HG03175 (cell line): ENCODE data around the gene WNT11.

Experiments used
- ATAC-seq: cut with Tn5 transposase; IDR thresholded peaks from one replicate; pipeline ENCODE4 v1.9.1; 2021; ENCODE audit warnings: mild to moderate bottlenecking, moderate library complexity; ENCODE audit not compliant: unreplicated experiment

The WNT11 gene

DNA sequence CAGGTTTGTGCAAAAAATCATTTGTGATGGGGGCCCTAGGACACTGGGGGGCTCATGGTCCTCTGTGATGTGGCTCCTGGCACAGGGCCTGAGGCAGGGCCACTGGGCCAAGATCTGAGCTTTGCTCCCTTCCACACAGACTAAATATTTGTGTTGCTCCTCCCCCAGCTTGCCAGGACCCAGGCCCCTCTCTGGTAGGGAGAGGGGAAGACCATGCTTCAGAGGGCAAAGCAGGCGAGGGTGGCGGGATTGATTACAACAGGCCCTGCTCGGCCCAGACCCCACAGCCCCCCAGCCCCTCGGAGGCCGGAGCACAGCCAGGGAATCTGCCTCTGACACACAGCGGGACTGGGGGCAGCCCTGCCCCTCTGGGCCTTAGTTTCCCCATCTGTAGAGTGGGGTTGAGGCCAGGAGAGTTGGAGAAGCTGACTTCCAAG, 29.0 kb downstream of the WNT11 start:
- no peak for ATAC-seq

DNA sequence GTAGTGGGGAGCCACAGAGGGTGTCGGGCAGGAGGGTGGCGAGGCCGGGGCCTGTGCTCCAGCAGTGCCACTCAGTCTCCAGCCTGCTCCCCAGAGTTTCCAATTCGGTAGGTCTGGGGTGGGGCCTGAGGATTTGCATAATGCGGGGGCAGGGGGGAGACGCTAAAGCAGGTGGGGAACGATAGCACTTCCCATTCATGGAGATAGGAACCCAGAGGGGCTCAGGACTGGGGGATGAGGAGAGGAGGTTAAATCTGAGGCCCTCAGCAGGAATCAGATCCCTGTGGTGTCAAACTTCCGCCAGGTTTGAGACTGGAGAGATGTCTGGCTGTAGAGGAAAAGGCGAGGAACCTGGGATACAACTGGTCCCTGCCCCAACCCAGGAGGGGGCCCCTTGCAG, 29.8 kb downstream of the WNT11 start:
- ATAC-seq = no peak

DNA sequence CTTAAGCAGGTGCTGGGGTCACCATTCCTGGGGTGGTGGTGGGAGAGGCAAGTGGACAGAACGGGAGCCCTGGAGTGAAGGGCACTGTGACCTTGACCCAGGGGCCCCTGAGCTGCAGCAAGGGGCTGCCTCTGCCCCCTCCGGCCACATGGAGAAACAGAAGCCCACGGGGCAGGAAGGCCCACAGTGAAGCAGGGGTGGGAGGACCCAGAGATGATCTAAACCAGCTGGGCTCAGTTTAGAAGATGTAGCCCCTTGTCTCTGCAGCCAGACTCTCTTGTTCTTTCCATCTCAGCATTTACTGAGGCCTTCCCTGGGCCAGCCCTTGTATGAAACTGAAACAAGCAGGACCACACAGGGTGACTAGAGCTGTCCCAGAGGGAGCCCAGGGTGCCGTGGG, 30.5 kb downstream of the WNT11 start:
- ATAC-seq = no peak

DNA sequence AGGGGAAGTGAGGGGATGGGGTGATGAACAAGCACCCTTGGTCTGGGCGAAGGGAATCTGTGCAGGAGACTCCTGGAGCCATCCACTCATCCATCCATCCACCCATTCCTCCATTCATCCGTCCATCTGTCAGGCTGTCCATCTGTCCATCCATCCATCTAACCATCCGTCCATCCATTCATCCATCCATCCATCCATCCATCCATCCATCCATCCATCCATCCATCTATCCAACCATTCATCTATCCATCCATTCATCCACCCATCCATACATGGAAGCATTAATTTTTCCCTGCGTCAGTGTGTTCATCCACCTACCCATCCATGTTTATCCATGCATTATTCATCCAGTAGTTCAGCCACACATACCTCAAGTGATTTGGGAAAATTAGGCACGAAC, 32.0 kb downstream of the WNT11 start:
- ATAC-seq = no peak

DNA sequence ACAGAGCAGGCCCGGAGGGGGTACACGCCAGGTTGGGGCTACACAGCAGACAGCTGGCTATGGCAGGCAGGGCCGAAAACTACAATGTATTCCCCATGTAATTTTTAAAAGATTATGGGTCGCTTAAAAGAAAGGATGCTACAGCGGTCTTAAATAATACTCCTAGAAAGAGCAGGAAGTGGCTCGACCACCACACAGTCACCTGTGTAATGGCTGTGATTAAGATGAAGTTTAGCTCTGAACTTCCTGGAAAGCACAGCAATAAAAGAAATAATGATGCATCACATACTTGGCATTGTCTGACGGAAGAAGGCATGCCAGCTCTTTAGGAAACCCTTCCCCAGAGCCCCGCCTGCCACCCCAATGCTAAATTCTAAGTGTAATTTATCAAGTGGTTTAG, 32.6 kb downstream of the WNT11 start:
- no peak for ATAC-seq

DNA sequence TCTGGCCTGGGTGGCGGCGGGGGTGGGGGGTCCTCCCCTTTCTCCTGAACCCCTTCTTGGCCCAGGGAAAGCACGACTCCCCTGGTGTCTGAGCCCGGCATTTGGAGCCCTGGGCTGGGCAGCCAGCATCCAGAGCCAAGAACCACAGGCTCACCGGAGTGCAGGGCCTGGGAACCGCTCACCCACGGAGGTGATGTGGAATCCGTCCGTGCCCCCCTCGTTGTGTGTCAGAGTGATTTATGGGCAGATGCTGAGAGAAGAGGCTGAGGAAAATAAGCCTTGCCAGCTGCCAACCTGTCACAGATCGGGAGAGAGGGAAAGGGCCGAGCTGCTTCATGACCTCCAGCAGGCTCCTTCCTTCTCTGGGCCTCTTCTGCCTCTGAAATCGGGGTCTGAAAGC, 33.7 kb downstream of the WNT11 start:
- no peak for ATAC-seq

DNA sequence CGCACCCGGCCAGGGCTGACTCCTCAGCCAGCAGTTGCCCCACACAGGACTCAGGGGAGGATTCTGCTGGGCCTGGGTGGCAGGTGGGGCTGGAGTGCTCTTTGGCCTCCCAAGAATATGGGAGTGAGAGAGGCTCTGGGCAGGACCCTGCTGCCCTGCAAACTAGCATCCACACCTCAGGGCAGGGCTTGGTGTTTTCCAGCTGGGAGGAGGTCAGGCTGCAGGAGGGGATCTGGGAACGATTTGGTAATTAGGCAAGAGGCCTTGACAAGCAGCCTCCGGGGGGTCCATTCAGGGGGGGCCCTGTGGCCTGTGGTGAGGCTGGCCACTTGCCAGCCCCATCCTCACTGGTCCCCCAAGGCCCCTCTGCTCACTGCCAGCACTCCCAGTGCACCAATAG, 35.8 kb downstream of the WNT11 start:
- ATAC-seq = no peak

DNA sequence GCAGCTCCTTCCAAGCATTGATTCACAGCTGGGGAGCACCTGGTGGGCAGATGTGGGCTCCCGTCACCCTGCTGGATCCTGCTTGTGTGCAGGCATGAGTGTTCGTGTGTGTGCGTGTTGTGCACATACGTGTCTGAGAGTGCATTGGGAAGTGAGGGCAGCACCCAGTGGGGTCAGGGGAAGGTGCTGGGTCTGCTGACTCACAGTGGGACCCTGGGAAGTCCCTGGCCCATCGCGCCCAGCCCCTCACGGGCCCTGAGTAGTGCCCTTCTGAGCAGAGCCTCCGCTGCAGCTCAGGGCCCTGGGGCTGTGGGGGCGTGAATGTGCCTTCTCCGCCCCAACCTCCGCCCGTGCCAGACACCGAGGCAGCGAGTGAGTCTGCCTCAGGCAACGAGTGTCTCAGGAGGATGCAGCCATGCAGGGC, 36.8 kb downstream of the WNT11 start:
- no peak for ATAC-seq

DNA sequence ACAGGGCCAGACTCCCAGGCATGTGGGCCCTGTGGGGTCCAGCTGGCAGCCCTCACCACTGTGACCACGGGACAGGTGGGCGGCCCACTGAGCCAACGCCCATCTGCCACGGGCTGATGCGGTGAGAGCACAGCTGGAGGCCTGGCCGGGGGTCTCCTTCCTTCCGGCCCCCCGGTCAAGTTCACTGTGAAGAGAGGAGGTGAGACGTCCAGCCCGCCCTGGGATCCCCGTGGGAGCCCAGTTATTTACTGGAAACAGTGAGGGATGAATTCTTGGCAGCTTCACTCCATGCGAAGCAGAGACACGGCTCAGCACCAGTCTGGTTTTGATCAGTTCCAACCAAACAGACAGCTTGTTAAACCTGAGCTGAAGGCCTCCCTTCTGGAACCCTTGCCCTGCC, 38.7 kb downstream of the WNT11 start:
- ATAC-seq = no peak

DNA sequence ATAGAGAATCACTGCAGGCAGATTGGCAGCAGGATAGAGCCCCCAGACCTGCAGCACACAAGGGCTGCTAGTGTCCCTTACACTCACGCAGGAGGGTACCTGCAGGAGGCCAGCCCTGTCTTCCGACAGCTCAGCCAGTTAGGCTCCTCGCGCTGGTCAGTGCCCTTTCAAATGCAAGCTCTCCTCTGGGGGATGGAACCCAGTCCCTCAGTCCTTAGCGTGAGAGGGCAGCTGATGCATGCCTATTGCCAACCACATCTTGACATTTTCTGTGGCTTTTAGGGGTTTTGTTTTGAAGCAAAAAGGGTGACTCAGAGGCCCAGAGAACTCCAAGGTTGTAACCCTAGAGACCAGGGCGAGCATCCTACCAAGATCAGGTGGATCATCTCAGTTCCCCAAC, 40.0 kb downstream of the WNT11 start:
- ATAC-seq = peak; percentile 72

DNA sequence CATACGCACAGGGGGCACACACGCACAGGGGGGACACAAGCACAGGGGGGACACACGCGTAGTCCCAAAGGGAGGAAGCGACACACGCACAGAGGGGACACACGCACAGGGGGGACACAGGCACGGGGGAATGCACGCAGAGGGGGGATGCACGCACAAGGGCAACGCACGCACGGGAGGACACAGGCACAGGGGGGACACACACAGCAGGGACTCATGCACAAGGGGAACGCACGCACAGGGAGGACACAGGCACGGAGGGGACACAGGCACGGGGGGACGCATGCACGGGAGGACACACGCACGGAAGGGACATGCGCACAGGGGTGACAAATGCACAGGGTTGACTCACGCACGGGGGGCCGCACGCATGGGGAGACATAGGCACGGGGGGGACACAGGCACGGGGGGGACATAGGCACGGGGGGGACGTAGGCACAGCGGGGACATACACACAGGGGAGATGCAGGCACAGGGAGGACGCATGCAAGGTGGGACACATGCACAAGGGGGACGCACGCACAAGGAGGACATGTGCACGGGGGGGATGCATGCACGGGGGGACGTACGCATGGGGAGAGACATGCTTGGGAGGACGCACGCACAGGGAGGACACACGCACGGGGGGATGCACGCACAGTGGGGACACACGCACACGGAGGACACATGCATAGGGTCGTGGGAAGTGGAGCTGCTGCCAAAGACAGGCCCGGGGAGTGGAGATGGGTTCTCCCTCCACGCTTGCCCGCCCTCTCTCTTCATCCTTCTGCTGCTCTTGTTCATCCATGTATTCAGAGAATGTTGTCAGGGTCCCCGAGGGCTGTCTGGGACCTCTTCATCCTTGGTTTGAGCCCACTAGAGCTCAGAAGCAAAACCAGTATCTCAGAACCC, 41.2 kb downstream of the WNT11 start:
- ATAC-seq = no peak

DNA sequence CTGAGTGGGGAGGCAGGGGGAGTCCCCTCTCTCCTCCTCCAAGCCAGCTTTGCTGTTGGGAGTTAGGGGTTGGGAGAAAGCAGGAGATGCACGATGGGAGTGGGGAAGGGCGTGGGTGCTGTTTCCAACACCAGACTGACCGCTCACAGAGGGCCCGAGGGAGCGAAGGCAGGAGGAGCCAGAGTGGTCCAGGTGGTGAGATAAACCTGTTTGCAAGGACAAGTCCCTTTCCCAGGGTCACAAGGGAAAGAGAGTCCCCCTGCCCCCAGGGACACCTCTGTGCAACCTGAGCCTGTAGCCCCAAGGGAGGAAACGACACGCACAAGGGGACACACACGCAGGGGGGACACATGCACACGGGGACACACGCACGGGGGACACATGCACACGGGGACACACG, 42.2 kb downstream of the WNT11 start:
- ATAC-seq = no peak

DNA sequence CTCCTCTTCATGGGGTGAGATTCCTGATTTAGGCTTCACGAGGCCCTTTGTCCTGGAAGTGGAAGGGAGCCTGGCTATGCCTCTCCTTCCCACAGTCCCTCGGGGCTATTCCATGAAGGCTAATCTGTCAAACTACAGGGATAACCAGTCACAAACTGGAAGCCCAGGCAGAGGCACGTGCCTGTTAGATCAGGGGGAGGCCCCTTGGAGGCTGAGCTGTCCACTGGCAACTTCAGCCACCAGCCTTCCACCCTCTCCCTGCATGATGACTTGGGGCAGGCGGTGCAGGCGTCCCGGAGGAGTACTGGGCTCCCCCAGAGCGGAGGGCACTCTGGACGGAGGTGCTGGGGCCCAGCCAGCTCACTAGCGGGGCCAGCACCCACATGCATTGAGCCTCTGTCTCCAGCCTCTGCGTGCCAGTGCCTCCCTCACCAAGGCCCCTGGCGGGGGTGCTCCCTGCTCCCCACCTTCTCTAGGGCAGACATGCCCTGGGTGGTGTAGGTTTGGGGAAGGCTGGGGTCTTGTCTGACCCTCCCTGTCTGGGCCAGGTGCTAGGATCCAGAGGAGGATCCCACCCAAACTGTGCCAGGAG, 42.9 kb downstream of the WNT11 start:
- no peak for ATAC-seq

DNA sequence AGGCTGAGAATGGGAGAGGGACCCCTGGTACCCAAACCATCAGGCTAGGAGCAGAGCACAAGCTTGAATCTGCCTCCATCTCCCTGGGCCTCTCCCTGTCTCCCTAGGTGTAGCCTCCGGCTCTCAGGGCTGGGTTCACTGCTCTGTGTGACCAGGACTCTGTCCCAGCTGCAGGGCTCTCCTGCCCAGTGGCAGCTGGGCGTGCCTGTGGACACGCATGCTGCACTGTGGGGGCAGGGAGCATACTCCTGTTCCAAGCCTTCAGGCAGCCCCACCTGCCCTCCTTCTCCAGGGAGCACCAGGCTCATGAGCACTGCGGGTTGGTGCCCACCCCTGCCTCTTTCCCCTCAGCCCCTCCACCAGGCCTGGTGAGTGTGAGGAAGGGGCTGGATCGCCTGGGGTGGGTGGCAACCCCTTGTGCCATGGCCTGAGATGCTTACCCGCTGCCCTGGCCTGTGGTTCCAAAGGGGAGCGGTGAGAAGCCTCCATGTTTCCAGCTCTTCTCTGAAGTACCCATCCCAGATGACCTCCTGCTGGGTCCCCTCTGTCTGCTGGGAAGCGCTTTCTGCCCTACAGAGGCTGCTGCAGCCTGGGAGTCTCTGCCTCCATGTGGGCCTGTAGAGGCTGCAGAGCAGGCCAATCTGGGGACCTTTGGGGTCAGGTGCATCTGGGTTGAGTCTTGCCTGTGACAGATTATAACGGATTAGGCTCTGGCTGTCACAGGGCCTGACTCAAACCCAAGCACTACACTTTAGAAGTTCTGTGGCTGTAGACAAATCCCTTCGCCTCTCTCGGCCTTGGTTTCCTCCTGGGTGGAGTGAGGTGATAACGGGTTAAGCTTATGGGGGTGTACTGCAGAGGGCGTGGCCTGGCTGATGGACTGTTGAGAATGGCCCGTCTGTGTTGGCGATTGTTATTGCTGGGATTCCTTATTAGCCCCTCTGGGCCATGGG, 43.7 kb downstream of the WNT11 start:
- ATAC-seq = no peak

DNA sequence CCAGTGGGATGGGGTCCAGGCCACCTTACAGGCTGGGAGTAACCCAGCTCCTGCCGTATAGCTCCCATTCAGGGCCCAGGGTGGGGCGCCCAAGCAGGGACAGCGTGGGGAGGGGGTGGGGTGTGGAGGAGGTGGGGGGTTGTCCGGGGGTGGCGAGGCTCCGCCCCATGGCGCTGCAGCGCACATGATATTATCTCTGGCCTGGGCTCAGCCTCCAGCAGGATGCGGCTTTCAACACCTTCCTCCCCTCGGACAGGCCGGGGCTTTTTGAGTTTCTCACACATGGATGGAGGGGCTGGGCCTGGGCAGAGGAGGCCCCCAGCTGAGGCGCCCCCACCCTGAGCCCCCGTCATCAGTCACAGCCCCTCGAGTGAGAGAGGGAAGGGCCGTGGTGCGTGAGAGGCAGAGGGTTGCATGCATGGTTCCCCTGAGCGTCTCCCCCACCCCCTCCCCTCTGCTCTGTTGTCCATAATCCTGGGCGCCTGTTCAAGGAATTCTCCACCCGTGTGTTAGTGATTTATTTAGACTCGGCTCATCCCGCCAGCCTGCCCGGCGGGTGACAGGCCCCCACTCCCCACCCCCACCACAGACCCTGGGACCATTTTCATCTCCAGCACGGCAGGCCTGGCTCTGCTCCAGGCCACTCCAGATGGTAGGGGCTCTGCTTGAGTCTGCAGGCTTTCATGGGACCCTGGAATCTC, 44.9 kb downstream of the WNT11 start:
- peak; percentile 55 for ATAC-seq

DNA sequence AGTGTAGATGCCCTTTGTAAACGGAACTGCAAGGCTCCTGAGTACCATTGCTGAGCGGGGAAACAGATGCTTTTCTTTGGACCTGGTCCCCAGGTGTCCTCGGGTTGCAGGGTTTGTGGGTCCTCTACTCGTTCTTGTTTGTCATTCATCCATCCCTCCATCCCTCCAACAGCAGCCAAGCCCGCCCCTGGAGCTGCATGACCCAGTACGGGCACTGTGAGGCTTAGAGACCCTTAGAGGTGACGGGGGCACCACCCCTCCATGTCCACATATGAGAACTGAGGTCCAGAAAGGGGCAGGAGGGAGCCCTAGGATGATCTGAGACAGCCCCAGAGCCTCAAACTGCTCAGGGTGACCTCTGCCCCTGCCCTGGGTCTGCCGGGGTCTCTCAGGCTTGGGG, 45.4 kb downstream of the WNT11 start:
- ATAC-seq = no peak

DNA sequence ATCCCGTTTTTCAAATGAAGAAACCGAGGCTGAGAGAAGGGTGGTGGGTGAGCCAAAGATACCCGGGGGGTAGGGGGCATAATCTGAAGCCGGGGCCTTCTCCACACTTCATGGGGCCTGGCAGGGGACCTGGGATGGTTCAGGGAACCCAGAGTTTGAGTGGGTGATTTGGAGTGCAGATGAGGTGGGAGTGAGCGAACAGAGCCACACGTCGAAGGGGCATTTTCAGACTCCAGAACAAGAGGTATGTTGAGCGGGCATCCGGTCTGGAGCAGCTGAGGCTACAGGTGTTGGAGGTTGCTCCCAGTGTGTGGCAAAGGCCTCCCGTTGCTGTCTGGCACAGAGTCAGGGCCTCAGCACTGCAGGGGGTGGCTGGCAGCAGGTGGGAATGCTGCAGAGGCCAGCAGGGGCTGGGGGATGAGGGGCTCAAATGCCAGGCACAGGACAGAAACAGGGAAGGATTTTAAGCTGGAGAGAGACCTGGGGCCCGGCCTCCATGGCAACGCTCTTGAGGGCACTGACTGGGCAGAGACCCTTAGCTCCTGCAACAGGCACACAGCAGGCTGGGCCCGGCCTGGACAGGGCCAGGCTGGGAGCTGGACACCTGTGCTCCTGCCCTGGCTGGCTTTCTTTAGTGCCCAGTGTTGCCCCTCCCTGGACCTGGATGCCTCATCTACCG, 46.2 kb downstream of the WNT11 start:
- ATAC-seq = no peak

DNA sequence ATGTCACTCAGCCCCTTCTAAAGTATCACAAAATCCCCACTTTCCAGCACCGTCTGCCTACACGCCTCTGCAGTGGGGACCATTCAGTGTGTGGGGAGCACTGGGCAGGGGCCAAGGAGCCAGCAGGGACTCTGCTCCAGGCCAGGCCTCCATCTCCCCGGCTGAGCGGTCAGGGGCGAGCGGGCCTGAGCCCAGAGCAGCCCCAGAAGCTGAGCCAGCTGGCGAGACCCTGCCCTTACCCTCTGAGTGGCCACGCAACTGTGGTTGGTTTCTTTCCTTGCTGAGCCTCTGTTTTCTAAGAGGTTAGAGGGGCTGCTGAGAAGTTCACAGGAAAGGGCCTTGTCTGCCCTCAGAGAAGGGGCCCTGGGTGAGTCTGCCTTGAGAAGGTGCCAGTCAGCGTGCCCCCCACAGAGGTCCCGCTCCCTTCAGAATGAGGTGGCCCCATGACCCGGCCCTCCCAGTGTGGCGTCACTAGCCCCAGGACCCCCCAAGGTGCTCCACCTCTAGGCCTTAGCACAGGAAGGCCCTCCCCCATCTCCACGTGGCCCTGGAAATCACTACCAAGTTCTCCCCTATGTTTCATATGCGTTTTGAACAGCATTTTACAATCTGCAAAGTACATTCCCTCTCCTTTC, 46.9 kb downstream of the WNT11 start:
- no peak for ATAC-seq

DNA sequence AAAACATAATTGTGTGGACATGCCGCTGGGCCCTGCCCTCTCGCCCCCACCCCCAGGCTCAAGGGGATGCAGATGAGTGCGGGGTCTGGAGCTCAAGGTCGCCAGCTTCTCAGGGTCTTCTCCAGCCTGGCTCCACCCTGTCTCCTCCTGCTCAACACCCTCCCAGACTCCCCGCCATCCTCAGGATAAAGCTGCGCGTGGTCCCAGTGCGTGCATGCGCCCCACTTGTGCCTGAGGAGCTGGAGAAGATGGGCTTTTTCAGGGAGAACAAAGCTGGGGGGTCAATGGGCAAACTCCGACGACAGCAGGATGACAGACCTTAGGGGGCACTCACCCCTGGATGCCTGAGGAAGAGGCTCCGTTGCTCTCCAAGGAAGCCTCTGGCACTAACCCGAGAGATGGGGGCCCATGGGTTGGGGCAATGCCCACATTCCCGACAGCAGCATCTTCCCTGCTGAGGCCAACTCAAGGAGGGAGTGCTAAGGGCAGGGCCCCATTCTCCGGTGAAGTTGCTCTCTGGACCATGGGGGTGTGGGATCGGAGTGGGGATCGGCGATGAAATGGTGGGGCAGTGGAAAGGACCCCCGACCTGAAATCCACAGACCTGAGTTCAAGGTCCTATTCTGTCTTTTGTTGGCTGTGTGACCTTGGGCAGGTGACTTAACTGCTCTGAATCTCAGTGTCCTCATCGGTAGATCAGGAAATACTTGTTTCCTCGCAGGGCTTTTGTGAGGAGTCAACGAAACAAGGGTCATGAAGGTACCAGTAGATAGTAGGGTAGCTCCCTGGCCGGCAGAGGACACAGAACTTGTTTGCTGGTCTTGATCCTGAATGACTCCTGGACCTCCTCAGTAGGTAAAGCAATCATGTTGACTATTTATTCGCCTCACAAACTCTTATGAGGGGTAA, 47.7 kb downstream of the WNT11 start:
- ATAC-seq = no peak
